ENCODE measurements around the gene PACSIN1.

DNA sequence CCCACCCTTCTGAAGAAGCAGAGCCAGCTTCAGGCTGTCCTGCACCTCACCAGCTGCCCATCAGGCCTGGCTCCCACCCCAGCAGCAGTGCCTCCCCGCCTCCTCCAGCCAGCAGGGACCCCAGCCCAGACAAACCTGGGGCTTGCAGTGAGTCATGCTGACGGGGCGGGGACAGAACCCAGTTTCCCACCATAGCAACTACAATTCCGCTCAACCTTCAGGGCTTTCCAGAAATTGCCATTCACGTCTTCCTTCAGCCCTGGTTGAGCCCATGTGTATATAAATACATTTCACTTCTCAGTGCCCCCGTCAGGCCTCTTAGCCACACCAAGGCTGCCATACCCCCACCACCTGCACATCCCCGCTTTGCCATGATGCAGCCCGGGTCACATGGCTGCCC is 85.8 kb downstream of the PACSIN1 start:
- TF ChIP-seq POLR2A (IDR thresholded peaks at IDR 0.05; ENCODE audit: borderline replicate concordance, extremely low read depth, insufficient read depth, insufficient read length) (no peak), SP1 (IDR thresholded peaks at IDR 0.05; ENCODE audit: low read depth) (no peak), ZFX (IDR thresholded peaks at IDR 0.05) (no peak), SIN3A (IDR thresholded peaks at IDR 0.05; ENCODE audit: low read depth) (no peak), RAD21 (IDR thresholded peaks at IDR 0.05; ENCODE audit: low read depth) (no peak), EZH2 (IDR thresholded peaks at IDR 0.05) (no peak), POLR2AphosphoS5 (IDR thresholded peaks at IDR 0.05; ENCODE audit: low read depth, low read length) (no peak), FOSL1 (IDR thresholded peaks at IDR 0.05; ENCODE audit: low read depth) (no peak), ZNF274 (IDR thresholded peaks at IDR 0.05; ENCODE audit: low read depth, low read length) (no peak), CBX3 (IDR thresholded peaks at IDR 0.05; ENCODE audit: low read depth) (no peak), EZH2phosphoT487 (IDR thresholded peaks at IDR 0.05; ENCODE audit: borderline replicate concordance) (no peak)
- TF ChIP-seq, protein P1, sequence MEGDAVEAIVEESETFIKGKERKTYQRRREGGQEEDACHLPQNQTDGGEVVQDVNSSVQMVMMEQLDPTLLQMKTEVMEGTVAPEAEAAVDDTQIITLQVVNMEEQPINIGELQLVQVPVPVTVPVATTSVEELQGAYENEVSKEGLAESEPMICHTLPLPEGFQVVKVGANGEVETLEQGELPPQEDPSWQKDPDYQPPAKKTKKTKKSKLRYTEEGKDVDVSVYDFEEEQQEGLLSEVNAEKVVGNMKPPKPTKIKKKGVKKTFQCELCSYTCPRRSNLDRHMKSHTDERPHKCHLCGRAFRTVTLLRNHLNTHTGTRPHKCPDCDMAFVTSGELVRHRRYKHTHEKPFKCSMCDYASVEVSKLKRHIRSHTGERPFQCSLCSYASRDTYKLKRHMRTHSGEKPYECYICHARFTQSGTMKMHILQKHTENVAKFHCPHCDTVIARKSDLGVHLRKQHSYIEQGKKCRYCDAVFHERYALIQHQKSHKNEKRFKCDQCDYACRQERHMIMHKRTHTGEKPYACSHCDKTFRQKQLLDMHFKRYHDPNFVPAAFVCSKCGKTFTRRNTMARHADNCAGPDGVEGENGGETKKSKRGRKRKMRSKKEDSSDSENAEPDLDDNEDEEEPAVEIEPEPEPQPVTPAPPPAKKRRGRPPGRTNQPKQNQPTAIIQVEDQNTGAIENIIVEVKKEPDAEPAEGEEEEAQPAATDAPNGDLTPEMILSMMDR (IDR thresholded peaks at IDR 0.05 in 2 of 3, conservative IDR thresholded peaks at IDR 0.05 in 1 of 3; ENCODE audit: borderline replicate concordance in 1 of 3, insufficient read depth in 1 of 3, low read depth in 2 of 3, low read length in 2 of 3), result no peak
- TF ChIP-seq, protein P2, sequence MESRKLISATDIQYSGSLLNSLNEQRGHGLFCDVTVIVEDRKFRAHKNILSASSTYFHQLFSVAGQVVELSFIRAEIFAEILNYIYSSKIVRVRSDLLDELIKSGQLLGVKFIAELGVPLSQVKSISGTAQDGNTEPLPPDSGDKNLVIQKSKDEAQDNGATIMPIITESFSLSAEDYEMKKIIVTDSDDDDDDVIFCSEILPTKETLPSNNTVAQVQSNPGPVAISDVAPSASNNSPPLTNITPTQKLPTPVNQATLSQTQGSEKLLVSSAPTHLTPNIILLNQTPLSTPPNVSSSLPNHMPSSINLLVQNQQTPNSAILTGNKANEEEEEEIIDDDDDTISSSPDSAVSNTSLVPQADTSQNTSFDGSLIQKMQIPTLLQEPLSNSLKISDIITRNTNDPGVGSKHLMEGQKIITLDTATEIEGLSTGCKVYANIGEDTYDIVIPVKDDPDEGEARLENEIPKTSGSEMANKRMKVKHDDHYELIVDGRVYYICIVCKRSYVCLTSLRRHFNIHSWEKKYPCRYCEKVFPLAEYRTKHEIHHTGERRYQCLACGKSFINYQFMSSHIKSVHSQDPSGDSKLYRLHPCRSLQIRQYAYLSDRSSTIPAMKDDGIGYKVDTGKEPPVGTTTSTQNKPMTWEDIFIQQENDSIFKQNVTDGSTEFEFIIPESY (IDR thresholded peaks at IDR 0.05; ENCODE audit: extremely low read depth, insufficient replicate concordance, low read length), result no peak
- TF ChIP-seq, protein P3, sequence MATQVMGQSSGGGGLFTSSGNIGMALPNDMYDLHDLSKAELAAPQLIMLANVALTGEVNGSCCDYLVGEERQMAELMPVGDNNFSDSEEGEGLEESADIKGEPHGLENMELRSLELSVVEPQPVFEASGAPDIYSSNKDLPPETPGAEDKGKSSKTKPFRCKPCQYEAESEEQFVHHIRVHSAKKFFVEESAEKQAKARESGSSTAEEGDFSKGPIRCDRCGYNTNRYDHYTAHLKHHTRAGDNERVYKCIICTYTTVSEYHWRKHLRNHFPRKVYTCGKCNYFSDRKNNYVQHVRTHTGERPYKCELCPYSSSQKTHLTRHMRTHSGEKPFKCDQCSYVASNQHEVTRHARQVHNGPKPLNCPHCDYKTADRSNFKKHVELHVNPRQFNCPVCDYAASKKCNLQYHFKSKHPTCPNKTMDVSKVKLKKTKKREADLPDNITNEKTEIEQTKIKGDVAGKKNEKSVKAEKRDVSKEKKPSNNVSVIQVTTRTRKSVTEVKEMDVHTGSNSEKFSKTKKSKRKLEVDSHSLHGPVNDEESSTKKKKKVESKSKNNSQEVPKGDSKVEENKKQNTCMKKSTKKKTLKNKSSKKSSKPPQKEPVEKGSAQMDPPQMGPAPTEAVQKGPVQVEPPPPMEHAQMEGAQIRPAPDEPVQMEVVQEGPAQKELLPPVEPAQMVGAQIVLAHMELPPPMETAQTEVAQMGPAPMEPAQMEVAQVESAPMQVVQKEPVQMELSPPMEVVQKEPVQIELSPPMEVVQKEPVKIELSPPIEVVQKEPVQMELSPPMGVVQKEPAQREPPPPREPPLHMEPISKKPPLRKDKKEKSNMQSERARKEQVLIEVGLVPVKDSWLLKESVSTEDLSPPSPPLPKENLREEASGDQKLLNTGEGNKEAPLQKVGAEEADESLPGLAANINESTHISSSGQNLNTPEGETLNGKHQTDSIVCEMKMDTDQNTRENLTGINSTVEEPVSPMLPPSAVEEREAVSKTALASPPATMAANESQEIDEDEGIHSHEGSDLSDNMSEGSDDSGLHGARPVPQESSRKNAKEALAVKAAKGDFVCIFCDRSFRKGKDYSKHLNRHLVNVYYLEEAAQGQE (IDR thresholded peaks at IDR 0.05; ENCODE audit: low read depth), result no peak
